SKM-1 (cell line): ENCODE results near the gene GMPPA.

ENCODE experiments used
- DNase-seq: peaks from one replicate; lab custom pipeline; 2025; ENCODE audit not compliant: unreplicated experiment; lab: John Stamatoyannopoulos, UW

The GMPPA gene

DNA sequence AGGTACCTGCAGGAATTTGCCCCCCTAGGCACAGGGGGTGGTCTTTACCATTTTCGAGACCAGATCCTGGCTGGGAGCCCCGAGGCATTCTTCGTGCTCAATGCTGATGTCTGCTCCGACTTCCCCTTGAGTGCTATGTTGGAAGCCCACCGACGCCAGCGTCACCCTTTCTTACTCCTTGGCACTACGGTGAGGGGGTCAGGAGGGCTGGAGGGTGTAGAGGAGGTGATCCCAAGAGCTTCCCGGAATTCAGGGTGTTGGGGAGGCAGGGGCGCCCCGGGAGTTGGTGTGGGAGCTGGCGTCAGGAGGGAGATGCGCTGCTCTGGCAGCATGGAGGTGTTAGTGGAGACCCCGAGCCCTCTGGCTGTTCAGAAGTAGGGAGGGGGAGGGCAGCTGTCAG lies 3.2 kb downstream of the GMPPA start:
- DNase-seq = no peak

DNA sequence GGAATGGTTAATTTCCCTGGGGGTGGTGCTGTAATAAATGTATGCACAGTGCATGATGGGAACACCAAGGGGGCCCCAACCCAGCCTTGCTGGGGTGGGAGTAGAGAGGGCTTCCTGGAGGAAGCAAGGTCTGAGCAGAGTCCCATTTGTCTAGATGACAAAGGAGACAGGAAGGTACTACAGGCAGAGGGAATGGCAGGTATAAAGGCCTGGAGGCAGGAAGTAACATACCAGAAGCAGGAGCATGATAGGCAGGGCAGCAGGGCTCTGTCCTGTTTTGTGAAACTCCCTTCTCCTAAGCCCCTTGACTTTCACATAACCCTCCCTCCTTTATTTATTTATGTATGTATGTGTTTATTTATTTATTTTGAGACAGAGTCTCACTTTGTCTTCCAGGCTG lies 3.9 kb downstream of the GMPPA start:
- DNase-seq = no peak

DNA sequence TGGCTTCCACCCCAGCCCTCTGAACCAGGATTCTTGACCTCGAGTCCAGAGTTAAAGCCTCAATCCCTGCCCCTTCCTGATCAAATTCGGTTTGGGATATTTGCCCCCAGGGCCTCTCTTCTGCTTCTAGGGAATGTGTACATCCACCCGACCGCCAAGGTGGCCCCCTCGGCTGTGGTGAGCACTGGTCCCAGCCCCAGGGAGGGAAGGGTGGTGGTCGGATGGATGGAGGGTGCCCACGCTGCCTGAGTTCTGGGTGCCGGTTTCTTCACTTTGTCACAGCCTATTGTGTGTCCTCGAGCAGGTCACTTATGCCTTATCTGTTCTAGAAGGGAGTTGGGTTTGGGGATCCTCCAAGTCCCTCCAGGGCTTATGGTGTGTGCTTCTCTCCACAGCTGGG lies 6.9 kb downstream of the GMPPA start:
- no peak for DNase-seq

DNA sequence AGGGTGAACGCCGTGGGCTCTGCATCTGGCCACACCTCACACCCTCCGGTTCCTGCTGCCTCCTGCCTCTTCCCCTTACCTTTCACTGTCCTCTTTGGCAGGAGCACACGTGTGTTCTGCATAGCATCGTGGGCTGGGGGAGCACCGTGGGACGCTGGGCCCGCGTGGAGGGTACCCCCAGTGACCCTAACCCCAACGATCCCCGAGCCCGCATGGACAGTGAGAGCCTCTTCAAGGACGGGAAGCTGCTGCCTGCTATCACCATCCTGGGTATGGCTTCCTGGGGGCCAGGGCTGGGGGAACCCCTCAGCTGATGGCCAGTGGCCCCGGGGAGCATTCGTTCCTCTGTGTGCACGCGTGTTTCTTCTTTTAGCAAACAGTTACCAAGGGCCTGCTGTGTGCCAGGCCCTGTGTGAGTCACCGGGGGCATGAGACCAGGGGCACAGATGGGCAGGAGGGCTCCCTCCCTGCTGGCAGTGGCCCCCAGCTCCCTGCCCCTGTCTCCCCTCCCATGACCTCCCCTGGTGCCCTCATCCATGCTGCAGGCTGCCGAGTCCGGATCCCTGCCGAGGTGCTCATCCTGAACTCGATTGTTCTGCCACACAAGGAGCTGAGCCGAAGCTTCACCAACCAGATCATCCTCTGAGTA lies 7.6 kb downstream of the GMPPA start:
- no peak for DNase-seq

DNA sequence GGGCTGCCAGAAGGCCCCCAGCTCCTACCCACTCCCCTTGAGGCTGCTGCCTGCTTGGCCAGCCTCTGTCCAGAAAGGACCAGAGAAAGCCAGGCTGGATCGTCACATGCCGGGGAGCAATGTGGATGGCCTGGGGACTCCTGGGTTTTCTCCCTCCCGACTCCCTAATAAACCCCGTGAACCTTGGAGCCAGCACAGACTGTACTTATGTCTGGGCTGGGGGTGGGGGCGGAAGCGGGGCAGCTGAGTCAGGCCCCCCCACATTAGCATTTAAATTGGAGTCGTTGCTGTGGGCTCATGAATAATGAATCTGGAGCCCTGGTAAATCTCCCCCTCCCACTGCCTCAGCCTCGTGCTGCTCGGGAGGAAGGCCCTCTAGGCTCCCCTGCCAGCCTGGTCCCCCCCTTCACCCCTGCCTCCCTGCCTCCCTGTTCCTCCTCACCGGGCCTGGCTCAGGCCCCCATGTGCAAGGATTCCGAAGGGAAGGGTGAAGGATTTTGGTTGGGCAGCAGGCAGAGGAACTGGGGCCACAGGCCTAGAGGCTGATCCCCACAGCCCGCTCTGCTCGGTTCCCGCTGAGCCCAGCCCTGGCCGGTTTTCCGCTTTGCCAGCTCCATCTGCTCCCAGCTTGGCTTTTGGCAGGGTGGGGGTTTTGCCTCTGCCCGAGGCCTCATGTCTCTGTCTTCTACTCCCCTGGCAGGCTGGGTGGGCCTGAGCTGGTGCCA lies 8.3 kb downstream of the GMPPA start:
- DNase-seq = no peak

DNA sequence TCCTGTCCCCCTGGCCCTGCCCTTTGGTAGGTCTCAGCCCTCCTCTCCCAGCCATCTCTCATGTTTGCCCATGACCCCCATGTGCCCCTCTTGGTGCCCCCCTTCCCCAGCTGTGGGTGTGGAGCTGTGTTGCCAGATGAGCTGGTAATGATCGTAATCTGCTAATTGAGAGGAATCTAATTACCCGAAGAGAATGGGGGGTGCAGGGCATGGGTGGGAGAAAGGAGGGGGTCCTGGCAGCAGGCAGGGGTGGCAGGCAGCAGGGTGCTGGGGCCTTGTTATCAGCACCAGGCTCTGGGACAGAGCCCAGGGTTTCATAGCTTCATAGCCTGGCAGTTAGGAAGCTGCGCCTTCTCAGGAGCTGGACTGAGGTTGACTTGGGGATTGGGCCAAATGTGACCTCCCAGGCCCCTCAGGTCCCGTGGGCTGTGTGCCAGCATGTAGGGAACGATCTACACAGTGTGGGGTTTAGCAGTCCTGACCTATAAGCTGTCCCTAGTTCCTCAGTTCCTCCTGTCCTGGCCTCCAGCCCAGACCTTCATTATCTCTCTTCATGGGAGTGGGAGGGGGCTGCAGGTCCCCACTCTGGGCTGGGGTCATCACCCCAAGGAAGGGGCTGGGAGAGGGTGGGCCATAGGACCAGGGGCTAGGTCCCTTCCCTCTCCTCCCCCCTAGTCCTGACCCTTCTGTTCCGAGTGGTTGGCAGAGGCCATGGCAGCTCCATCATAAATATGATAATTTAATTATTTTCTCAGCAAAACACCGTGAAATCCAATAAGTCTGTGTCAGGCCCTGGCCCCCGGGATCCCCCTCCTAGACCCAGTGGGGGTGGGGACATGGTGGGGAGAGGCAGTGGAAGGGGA lies 9.1 kb downstream of the GMPPA start:
- DNase-seq = no peak

DNA sequence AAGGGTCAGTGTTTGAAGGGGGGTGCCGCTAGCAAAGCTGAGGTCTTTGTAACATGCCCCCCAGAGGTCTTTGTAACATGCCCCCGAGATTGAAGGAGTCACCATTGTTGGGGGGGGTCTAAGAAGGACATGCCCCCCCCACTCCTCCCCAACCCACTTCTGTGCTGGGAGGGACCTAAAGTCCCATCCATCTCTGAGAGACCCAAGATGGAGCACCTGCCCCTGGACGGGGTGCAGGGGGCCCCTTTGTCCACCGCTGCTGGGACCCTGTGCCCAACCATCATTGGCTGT lies 9.7 kb downstream of the GMPPA start:
- DNase-seq = no peak

DNA sequence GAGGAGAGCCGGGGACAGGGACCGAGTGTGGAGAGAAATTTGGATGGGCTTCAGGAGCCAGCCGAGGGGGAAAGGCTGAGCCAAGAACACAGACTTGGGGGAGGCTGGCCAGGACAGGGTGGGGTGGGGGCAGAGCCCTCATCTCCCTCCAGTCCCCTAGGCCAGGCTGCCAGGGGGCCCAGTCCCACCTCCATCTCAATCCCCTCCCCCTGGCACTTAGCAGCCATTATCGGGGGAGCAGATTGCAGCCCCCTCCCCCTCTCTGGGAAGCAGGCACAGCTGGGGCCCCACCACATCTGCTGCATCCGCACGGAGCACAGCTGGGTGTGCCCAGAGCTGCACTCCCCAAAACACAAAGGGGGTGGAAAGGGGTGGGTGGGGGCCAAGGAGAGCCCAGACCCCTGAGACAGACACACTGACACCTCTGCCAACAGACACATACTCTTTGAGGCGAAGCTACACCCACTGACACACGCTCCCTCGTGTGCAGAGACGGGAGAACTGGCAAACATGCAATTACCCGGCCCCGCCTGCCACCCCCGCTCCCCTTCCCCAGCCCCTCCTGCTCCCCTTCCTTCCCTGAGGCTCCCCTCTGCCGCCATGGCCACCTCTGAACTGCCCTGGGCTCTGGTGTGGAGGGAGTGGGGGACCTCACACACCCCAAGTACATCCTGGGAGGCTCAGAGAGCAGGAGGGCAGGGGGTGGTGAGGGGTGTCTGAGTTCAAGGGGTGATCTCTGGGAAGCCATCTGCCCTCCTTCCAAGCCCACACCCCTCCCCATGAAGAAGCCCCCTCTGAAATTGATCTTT lies 10.5 kb downstream of the GMPPA start:
- no peak for DNase-seq

DNA sequence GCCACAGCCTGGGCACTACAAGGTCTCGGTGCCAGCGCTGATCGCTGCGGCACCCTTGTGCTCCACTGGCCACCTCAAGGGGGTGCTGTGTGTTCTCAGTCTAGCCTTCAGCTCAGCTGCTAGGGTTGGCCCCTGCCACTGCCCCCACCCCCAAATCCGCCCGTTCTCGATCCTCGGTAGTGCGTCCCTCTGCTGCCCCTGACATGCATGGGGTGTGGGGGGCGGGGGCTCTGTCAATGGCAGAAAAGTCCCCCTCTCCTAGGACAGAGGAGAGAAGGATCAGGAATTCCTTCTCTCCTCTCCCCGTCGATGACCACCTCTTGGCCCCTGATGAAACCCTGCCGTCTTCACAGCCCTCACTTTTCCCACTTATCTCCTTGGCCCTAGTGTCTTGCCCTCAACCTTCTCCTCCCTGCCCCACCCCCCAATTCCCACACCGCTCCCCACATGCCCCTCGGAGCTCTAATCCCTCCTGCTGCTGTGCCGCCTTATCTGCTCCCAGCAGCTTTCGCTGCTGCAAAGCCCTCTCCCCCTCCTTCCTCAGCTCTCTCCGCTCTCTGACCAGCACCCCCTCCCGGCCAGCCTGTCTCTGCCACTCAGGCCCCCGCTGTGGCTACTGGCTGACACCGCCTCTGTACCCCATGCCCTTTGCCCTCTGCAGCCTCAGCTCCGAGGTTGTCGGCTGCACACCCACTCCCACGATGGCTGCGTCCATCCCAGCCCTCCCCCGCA lies 11.3 kb downstream of the GMPPA start:
- peak; percentile 34 for DNase-seq

DNA sequence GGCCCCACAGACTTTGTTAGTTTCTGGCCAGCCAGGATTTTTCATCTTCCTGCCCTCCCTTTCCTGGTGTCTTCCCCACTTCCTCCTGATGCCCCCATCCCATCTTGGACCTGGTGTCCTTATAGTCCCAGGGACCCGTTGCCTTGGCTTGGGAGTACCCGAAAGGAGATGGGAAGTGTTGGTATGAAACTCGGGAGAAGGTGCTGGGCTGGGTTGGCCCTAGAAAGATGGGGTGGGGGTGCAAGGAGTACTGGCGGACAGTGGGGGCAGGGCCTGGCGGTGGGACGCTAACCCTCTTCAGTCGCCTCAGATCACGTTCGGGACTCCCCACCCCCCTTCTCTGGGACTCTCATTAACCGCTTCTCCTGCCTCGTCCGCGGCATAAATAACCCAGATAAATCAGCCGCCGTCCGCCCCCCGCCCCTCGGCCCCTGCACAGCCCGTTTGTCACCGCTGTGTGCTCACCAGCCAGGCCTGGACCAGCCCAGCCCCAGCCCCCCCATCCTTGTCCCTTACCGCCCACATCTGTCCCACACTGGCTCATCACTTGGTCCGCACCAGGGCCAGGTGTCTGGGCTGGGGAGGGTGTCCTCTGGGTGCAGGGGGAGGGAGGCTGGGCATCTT lies 11.9 kb downstream of the GMPPA start:
- no peak for DNase-seq

DNA sequence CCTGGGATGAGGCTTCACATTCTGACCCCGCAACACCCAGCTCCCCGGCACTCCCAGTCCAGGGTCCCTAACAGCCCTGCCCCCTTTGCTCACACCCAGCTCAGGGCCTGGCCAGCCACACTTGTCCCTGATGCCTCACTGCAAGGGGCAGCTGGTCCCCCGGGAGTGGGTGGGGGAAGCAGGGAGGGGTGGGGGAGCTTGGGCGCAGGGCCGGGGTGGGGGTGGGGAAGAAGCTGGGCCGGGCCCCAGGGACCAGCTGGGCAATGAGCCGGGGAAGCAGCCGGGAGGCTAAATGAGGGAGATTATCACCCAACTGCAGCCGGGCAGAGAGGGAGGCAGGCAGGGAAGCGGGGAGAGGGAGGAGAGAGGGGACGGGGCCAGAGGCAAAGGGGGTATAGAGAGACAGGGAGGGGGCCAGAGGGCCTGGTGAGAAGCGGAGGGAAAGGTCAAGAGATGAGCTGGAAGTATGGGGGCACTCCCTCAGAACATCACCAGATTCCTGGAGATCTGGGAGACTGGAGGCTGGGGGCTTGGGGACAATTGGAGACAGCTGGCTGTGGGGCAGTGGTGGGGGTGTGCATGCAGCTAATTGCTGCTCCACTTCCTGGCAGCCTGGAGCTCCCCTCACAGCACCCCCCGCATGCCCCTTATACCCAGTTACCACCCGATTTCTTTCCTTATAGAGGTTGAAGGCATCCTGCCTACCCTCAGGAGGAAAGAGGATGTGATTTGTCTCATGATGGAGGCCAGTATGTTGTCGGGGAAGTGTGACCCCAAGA lies 13.0 kb downstream of the GMPPA start:
- no peak for DNase-seq

DNA sequence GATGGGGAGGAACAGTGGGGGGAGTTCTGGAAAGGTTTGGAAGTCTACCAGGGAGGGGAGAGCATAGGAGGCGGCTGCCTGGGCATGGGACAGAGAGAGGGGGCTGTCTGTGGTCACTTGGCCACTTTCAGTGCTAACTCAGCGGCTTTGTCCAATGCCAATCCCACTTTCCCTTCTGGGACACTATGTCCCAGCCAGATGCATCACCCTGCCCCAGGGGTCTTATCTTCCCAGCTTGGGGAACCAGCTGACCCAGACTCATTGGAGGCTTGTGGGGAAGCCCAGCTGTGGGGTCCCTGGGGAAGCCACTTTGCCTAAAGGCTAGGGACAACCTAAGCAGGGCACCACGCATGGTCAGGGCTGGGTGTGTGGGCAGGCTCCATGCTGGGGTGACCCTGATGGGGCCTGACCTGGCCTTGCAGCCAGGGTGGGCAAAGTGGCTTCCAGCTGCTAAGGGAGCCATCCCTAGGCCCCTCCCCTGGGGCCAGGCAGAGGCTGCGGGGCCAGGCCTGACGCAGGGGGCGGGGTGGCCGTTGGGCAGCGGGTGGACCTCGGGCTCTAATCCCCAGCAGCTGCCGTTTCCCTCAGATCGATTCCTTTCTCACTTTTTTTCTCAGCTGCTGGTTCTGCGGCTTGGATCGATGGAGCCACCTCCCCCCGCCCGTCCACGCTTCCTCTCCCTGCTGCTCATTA lies 14.0 kb downstream of the GMPPA start:
- DNase-seq = no peak

DNA sequence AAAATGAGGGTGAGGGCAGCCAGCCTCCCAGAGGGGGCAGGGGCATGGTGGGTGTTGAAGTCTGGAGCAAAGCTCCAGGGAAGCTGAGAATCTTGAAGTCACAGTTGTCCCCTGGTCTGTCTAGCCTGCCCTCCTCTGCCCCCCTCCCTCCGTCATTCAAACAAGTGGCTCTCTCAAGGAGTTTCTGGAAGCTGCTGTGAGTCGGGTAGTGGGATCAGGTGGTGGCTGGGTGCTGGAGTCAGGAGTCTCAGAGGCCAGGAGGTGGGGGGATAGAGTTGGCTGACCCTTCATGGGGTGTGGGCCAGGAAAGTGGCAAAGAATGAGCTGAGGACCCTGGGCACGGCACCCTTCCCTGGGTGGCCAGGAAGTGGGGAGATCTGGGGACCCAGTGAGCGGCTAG lies 15.1 kb downstream of the GMPPA start:
- no peak for DNase-seq

DNA sequence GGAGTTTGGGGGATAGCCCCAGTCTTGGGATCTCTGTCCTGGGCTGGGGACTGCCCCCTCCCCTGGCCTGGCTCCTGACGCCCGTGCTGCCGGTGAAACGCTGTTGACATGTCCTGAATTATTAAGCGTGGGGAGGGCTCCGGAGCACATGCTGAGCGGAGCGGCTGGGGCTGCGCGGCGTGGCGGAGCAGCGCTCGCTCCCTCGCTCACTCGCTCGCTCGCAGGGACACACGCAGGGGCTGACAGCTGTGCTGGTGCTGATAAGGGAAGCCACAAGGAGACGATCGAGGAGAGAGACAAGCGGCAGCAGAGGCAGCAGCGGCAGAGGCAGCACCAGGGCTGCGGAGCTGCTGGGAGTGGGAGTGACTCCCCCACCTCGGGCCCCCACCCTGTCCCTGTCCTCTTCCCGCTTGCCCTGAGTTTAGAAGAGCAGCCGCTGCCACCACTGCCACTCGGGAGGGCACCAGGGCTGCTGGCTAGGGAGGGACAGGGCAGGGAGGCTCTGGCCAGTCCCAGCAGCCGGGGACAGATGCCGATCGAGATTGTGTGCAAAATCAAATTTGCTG lies 15.6 kb downstream of the GMPPA start, which contains the start of gene ASIC4:
Gene ASIC4 (plus strand): TSS at position 287 of the 566 bp plus-strand sequence. CDS start 243 bp downstream, at position 530.
- no peak for DNase-seq

DNA sequence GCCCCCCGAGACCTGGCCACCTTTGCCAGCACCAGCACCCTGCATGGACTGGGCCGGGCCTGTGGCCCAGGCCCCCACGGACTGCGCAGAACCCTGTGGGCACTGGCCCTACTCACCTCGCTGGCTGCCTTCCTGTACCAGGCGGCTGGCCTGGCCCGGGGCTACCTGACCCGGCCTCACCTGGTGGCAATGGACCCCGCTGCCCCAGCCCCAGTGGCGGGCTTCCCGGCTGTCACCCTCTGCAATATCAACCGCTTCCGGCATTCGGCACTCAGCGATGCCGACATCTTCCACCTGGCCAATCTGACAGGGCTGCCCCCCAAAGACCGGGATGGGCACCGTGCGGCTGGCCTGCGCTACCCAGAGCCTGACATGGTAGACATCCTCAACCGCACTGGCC lies 16.1 kb downstream of the GMPPA start:
- no peak for DNase-seq

DNA sequence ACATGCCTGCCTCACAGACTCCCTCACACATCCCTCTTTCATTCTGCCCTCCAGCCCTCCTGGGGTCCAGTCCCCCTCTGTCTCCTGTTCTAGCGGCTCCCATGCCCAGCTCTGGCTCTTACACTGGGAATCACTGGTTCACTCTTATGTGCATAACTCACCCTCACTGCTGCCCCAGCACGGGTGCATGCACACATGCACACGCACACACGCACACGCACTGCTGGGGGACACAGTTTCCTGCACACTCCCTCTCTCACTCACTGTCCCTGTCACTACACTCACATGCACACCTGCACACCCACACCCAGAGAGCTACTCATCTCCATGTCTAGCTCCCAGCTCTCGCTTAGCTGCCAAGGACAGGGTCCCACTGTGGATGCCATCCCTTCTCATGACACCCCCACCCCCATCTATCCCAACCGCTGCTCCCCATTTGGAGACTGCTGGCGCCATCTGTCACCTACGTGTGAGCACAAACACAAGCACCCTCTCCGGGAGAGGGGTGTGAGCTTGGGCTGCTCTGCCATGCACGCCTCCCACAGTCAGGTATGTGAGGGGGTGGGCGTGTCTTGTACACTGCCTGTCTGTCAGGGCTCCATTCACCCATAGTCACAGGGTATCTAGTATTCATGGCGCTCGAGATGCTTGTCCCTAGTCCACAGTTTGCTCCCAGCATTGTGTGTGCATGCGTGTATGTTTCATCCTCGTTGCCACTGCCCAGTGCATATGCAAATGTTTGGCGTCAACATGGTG lies 17.4 kb downstream of the GMPPA start:
- DNase-seq = no peak

DNA sequence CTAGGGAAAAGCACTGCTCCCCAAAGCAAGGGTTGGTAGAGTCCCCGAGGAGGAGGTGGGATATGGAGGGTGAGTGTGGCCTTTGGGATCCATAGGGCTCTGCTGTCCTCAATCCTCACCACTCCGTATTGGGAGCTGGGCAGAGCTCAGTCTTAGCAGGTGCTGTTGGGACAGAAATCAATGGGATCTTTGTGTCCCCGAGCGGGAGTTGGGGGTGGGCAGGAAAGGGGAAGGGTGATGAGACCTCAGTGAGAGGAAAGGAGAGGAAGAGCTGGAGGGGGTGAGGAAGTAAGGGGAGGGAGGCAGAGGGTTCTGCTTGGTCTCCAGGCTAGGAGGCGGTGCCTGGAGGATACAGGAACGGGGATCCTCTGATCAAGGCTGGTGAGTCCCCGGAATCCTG lies 18.2 kb downstream of the GMPPA start:
- no peak for DNase-seq
